Retinal pigment epithelial cell (primary cell): ENCODE data around the gene CDC42BPB.
"Not testable (repeated sequence)": the region's sequence is repeated elsewhere in the genome, so short reads cannot be mapped to it uniquely, and the experiment has no call there.

Experiments used
- DNase-seq: peaks from one replicate; pipeline ENCODE4 v3.0.0-alpha.2; 2010; ENCODE audit warnings: low read depth
- H3K4me3 ChIP-seq: 2 replicates; pipeline ENCODE4 v1.5.1; 2011; ENCODE audit warnings: mild to moderate bottlenecking, low read length, control low read depth, moderate library complexity
- CTCF ChIP-seq: conservative IDR thresholded peaks from 2 replicates; pipeline ENCODE4 v1.5.1; 2011; ENCODE audit warnings: low read depth, low read length, control low read depth, inconsistent platforms

The CDC42BPB gene

GRCh38 chr14:103055695-103056094 lies 1.7 kb downstream of the CDC42BPB start:
- no peak for DNase-seq
- peak overlapping the region; percentile 65 for H3K4me3 ChIP-seq
- TF ChIP-seq CTCF: no peak

- no peak for DNase-seq
- TF ChIP-seq CTCF: no peak
- H3K4me3 ChIP-seq: no peak overlapping the region
Observed at GRCh38 chr14:103052407-103052806, 4.9 kb downstream of the CDC42BPB start.

- DNase-seq: no peak
- no peak overlapping the region for H3K4me3 ChIP-seq
- TF ChIP-seq CTCF: no peak
Observed at GRCh38 chr14:103050935-103051334, 6.4 kb downstream of the CDC42BPB start.

- not testable (repeated sequence) for H3K4me3 ChIP-seq, DNase-seq
Observed at GRCh38 chr14:103047453-103047852, 9.9 kb downstream of the CDC42BPB start.

- no peak for TF ChIP-seq CTCF
- no peak for DNase-seq
Observed at GRCh38 chr14:103045371-103045869, 11.9 kb downstream of the CDC42BPB start.

GRCh38 chr14:103043257-103044015 lies 13.9 kb downstream of the CDC42BPB start:
- TF ChIP-seq CTCF: no peak
- DNase-seq: no peak
- no peak overlapping the region for H3K4me3 ChIP-seq

More at GRCh38 chr14:103045371-103045869, 11.9 kb downstream of the CDC42BPB start:
- no peak overlapping the region for H3K4me3 ChIP-seq

- DNase-seq: no peak
- no peak overlapping the region for H3K4me3 ChIP-seq
- no peak for TF ChIP-seq CTCF
Observed at GRCh38 chr14:103041464-103041863, 15.9 kb downstream of the CDC42BPB start.
